ENCODE data around the gene CA12.
"Not testable (repeated sequence)": the region's sequence is repeated elsewhere in the genome, so short reads cannot be mapped to it uniquely, and the experiment has no call there.

CA12 gene

DNA sequence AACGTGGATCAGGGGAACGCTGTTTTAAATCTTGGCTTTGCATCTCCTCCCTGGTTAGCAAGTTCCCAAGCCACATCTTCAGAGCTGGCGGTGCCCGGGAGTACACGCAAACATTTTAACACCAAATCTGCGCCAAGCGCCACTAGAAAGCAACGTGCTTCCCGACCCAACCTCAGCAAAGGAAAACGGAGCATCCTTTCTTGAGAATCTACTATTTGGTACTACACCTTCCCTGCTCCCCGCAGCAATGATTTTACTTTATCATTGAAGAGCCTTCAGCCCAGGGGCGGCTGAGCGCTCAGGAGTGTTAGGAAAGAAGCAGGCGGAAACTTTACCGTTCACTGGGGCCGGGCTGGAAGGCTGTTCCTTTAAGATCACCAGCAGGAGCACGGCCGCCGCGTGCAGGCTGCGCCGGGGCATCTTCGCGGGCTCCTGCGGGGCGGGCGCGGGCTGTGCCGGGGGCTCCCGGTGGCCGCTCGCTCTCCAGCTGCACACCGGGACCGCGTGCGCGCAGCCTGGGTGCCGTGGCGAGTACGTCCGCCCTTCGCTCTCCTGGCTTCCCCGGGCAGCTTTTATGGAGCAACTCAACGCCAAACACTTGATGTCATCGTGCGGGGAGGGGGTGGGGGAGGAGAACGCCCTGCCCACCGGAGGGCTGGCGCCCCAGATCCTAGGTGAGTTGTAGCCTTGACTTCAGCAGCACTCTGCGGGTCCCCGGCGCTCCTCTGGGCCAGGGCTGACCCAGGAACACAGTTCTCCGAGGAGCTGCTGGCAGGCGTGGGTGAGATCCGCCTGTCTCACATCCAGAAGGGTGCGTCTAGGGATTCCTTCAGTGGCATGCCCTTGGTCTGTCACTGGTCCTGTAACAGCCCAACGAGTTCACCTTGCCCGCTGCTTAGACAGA, at the start of gene CA12:
Gene CA12, minus strand, starts transcription at position 546 of the 904 bp plus-strand sequence. Its CDS starts 126 bp downstream, at position 420.
- DNase-seq, result no peak

DNA sequence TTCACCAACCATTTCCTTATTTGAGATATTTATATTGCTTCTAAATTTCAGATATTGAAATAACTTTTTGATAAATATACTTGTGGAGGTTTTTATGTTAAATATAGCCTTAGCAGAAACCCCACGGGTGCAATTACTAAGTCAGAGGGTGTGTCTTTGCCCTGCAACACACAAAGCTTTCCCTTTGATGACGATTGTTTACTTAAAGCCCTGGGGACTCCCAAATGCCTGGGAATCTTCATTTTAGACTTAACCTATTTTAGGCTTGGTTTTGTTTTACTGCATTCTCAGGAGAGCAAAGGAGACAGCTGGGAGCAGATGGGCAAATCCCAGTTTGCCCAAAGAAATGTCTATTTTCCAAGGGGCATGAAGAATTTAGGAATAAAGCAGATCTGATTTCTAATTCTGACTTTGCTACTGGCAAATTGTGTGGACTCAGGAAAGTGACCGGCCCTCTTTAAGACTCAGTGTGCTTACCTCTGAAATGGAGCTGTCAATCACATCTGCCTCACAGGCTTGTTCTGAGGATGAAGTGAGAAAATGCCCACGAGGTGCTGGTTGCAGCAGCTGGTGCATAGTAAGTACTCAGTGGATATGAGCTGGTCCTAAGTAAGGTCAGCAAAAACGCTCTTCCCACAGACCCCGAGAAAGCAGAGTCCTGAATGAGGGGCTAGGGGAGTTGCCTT, 49.3 kb upstream of the CA12 start:
- no peak for DNase-seq

DNA sequence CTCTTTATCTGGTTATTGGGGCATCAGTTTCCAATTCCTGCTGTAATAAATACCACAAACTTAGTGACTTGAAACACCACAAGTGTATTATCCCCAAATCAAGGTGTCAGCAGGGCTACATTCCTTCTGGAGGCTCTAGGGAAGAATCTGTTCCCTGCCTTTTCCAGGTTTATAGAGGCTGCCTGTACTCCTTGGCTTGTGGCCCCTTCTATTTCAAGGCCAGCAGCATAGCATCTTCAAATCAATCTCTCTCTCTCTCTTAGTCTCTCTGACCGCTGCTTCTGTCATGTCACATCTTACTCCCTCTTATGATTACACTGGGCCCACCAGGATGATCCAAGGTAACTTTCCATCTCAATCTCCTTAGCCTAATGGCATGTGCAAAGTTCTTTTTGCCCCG, 44.9 kb upstream of the CA12 start:
- no peak for DNase-seq

DNA sequence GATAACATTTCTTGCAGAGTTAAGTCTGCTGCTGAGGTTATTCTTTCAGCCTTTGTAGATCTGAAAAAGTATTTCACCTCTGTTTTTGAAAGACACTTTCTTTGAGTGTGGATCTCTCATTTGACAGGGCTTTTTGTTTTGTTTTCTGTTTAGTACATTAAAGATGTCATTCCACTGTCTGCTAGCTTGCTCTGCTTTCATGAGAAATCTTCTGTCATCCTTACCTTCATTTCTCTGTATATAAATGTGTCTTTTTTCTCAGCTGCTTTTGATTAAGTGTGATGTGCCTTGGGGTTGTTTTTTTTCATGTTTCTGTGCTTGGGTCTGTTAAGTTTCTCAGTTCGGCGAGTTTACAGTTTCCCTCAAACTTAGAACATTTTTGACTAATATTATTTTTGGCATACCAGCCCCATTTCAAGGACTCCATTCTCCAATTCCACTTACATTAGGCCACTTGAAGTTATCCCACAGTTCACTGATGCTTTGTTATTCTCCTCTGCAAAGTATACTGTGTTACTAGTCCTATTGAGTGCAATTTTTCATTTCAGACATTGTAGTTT, 43.9 kb upstream of the CA12 start:
- DNase-seq, result no peak

DNA sequence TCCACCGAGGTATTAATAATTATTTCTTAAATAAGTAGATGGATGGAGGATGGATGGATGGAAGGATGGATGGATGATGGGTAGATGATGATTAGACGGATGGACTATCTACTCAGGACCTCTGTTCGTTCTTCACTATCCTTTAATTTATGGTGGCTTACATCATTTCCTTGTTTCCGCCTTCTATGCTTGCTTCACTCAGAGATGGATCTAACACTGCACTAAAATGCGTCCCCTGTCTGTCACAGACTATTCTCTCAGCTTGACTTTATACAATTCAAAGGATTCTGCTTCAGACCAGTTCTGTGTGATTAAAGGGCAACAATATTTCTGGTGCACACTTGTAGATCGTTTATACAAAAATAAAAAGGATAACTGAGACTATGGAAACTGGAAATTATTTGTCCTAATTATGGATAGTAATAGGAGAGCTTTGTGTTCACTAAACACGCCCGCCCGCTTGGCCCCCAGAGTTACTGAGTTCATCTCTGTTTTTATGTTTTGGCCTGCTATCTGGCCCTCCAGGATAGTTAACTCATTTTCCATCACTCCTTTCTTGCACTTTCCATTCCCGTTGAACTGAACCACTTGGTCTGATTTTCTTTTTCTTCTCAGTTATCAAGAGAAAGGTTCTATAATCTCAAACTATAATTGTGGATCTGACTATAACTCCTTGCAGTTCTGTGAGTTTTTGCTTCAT, 41.4 kb upstream of the CA12 start:
- no peak for DNase-seq

DNA sequence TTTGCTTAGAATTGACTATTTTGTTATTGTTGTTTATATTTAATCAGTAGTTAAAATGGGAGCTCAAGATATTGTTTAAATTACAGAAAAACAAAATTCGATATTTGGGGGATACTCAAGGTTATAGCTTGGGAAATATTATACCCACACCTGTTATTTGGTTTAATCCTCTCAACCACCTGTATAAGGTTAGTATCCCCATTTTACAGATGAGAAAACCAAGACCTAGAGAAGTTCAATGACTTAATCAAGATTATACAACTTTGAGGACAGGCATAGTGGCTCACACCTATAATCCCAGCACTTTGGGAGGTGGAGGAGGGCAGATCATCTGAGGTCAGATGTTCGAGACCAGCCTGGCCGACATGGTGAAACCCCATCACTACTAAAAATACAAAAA, 39.8 kb upstream of the CA12 start:
- no peak for DNase-seq

DNA sequence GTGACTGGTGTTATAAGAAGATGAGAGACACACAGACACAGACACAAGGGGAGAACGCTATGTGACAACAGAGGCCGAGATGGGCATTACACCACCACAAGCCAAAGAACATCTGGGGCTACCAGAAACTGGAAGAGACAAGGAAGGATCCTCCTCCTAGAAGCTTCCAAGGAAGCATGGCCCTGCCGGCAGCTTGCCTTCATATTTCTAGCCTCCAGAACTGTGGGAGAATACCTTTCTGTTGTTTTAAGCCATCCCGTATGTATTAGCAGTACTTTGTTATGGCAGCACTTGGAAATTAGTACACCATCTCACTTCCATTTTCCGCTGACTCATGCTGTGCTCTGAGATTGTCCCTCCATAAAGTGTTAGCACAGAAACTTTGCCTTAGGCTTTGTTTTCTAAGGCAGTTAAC, 38.7 kb upstream of the CA12 start:
- peak; percentile 40 for DNase-seq

DNA sequence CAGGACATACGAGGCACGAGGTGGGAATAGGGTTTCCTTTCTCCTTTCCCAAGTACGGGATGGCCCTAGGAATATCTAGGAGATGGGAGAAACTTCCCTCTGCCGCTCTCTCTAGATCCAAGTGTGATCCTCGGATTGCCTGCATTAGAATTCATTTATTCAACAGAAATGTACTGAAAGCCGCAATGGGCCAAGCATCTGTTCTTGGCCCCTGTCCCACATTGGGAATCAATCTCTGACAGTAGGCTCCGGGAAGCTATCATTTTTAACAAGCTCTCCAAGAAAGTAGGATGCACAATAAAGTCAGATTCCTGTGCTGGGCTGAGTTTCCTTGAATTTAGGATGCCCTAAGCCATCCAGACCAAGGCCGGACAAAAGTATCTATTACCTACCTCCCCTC, 37.2 kb upstream of the CA12 start:
- no peak for DNase-seq

DNA sequence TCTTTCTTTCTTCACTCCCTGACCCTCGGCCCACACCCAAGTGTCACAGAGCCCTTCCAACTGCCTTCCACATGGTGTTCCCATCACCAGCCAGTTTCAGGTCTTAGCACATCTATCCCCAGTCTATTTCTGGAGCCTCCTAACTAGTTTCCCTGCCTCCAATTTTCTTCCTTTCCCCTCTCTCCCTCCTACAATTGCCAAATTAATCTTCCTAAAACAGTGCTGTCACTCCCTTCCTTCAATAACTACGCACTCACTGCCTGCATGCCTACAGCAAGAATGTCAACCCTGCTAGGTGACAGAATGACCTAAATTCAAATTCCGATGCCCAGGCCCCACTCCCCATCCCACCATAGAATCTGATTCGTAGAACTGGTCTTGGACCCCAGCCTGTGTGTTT, 36.1 kb upstream of the CA12 start:
- DNase-seq, result no peak

DNA sequence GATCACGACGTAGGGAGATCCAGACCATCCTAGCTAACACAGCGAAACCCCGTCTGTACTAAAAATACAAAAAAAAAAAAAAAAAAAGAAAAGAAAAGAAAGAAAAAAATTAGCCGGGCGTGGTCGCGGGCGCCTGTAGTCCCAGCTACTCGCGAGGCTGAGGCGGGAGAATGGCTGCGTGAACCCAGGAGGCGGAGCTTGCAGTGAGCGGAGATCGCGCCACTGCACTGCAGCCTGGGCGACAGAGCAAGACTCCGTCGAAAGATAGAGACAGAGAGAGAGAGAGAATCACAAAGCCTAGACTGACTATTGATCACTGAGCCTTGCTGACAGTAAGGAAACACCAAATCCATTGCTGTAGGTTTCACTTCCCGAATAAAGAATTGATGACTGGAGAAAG, 35.6 kb upstream of the CA12 start:
- not testable (repeated sequence) for DNase-seq

DNA sequence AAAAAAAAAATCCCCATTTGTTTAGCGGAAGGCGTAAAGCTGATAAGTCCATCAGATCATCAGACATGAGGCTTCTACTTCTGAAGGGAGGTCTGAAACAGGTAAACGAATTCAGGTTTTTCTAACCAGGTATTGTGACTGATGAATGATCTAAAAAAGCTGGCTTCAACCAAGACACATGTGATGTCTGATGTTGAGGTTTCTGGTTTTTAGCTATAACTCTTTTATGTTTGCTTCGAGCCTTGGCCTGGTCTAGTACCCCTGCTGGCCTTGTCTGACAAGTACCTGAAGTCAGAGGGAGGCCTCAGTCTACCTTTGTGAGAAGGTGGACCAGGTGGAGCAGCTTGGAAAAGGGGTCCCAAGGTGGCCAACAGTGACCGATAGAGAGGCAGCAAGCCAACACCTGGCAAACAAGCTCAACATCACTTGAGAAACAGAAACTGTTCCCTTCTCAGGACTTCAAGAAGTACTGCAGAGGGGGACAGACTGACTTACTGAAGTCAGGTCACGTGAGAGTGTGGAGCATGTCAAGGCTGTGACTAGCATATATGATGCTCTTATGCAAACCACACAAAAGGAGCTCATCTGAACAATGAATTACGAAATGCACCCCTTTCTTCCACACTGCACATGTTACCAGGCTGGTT, 33.0 kb upstream of the CA12 start:
- no peak for DNase-seq

DNA sequence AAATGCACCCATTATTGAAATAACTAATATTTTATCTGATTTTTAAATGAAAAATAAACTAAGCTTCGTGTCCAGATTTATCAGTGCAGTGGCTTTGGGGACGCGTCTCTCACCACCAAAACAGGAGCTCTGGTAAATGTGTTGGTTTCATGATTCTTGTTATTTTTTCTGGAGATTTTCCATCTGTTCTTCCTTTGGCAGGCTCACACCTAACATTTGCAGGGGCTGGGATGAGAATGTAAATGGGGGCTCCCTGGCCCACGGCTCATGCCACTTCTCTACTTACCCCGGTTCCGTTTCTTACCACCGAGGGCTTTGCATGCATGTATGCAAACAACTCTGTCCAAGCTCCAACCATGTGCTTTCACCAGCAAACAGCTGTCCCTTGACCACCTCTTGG, 30.9 kb upstream of the CA12 start:
- DNase-seq, result no peak

DNA sequence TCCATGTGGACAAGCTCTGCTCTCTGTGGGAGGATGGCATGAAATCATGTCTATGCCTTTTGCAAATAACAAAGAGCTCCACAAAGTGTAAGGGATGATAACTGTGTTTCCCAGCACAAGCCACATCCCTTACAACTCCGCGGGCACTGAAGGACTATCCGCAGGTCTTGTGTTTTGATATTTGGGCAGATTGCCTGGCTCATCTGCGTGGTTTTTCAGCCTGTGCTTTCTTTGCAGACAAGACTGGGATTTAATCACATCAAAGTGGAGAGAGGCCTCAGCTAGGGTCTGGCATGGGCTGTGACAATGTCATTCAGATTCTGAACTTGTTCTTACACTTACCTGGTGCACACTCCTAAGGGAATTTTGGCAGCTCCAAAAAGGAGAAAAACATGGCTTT, 30.2 kb upstream of the CA12 start:
- no peak for DNase-seq

DNA sequence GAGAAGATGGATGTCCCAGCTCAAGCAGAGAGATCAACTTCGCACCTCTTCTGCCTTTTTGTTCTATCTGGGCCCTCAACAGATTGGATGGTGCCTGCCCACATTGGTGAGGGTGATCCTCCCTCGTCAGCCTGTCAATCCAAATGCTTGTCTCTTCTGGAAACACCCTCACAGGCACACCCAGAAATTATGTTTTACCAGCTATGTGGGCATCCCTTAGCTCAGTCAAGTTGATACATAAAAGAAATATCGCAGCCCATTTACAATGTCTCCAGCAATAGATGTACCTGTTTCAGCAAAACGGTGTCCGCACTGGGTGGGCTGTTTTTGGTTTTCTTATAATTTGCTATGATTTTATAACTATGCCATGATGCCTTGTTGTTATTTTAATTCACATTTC, 27.5 kb upstream of the CA12 start:
- no peak for DNase-seq

DNA sequence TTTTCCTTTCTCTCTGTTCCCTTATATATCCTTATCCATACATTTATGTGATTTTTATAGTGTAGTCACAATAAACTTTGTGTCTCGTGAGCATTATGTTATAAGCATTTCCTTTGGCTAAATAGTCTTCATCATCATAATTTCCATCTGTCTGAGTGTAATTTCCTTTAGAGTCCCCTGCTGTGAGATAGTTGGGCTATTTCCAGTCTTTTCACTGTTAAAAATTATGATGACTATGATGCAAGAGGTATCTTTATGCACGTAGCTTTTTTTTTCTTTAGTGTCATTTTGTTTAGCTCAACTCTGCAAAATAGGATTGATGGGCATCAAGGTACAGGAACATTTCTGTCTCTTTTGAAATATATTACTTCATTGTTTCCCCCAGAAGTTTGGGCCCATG, 26.9 kb upstream of the CA12 start:
- no peak for DNase-seq

DNA sequence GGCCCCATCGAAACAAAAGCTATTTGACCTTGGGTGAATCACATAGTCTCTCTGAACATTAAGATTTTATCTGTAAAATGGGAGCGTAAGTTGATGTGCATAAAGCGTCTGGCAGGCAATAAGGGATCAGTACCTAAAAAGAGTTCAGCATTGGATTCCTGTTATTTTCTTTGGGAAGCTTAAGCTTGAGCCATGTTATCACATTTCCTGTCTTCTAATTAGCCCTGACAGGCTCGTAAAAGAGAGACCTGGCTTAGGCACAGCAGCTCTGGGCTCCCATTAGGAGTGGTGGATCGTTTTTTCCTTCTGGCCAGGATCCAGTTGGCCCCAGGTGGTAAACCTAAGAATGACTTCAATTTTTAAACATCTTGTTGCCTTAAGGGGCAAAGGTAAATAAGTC, 26.0 kb upstream of the CA12 start:
- DNase-seq, result no peak

DNA sequence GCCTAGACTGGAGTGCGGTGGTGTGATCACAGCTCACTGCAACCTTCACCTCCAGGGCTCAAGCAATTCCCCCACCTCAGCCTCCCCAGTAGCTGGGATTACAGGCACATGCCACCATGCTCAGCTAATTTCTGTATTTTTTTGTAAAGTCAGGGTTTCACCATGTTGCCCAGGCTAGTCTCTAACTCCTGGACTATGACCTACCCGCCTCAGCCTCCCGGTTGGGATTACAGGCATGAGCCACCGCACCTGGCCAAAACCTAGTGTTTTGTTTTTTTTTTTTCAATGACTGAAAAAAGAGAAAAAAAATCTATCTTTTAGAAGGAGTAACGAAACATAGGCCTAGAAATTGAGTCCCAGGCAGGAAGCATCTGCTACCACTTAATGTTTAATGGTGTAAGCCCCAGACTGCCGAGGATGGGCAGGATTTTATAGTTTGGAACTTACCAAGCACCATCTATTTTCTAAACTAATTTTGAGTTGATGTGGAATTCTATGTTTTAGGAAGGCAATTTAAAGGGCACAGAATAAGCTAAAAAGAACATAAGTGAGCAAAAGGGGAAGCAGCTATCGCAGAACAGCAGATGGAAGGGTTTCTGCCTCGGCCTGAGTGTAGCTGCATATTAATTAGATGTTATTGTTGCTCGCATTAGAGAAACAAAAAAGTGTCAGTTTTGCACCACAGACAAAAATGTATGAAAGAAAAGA, 24.2 kb upstream of the CA12 start:
- DNase-seq, result no peak

DNA sequence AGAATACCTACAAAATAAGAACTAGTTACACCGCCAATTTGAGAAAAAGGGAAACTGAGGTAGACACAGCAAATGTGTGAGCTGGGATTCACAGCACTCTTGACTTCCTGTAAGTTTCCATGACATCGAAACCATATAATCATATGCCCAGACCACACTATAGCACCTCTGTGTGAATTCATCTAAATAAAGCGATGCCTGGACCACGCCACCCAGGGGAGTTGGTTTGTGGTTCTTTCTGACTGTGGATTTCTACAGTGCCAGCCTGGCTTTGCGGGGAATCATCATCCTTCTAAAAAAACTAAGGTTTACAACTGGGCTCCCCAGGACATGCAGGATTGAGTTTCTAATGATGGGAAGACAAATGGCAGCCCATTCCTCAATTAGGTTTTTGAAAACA, 23.5 kb upstream of the CA12 start:
- DNase-seq, result no peak

DNA sequence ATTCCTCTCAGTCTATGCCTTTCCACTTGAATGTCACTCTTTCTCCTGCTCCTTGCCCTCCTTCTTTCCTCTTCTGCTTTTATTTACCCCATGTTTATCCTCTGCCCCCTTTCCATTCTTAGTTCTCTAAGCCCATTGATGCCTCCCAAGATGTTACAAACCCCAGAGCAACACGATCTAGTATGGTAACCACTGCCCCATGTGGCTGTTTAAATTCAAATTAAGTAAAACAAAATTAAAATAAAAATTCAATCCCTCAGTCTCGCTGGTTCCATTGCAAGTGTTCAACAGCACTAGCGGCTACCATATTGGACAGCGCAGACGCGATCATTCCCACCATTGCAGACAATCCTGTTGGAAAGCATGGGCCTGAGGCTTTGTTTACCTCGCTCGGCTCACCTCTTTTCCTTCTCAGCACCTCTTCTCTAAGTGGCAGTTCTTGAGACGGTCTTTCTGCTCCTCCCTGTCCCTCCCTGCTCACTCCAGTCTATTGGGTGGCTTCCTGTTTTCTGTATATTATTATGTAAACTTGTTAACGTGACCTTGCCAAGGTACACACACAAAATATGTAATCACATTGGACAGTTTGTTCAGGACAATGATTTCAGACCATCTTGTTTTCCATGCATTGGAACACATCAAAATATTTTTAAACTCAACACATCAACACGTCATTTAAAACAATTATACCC, 21.8 kb upstream of the CA12 start:
- DNase-seq, result no peak

DNA sequence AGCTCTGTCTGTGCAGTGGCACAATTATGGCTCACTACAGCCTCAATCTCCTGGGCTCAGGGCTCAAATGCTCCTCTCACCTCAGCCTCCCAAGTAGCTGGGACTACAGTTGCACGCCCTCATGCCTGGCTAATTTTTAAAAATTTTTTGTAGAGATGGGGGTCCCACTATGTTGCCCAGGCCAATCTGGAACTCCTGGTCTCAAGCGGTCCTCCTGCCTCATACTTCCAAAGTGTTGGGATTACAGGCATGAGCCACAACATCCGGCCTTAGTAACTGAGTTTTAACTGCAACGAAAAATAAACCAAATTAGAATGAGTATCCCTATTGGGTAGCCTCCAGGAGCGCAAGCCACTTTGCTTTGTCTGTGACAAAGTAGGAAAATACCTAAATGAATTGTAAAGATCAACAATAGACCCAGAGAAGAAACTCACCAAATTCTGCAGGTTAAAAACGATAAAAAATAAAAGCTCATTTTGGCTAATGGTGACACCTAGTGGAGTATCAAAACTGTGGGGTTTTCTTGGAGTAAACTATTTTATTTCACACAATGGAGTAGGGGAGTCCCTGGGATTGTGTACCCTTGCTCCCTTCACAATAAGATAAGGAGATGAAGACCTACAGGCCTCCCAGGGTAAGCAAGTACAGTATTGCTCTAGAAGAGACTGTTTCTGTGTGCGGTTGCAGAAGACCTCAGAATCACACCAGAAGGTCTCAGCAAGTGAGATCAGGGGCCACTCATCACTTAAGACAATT, 21.0 kb upstream of the CA12 start:
- DNase-seq, result peak; percentile 53
